Measurements from ENCODE around the gene DTX3. TPM values are rescaled to one million over a fixed set of nuclear protein-coding genes. Genes with fewer than 3 reads are reported as not detected.

The DTX3 gene
- total RNA-seq, 1 donor from 2014 or later = 56.4 TPM

DNA sequence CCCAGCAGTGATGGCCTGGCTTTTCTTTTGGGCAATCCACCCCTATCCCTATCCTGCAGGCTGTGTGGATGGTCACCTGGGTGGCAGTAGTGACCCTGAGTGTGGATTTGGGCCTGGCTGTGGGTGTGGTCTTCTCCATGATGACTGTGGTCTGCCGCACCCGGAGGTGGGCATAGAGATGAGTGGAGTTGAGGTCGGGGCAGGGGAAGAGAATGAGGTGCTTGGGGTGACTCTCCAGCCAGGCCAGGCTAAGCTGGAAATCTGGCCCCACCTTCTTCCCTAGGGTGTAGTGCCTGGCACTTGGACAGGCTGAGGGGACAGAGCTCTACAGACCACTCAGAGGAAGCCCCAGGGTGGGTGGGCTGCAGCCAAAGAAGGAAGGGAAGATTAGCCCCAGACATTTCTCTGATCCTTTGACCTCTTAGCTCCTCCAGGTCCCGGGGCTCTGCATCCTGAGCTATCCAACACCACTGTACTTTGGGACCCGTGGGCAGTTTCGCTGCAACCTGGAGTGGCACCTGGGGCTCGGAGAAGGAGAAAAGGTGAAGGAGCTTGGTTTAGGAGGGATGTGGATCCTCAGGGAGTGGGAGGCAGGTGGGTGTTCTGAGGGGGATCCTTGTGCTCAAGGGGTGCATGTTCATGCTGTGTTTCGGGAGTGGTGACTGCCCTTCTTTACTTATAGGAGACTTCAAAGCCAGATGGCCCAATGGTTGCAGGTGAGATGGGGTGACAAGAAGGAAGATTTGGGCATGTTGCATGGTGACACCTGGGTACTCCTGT is 20.0 kb downstream of the DTX3 start:
- TF ChIP-seq, protein P1, sequence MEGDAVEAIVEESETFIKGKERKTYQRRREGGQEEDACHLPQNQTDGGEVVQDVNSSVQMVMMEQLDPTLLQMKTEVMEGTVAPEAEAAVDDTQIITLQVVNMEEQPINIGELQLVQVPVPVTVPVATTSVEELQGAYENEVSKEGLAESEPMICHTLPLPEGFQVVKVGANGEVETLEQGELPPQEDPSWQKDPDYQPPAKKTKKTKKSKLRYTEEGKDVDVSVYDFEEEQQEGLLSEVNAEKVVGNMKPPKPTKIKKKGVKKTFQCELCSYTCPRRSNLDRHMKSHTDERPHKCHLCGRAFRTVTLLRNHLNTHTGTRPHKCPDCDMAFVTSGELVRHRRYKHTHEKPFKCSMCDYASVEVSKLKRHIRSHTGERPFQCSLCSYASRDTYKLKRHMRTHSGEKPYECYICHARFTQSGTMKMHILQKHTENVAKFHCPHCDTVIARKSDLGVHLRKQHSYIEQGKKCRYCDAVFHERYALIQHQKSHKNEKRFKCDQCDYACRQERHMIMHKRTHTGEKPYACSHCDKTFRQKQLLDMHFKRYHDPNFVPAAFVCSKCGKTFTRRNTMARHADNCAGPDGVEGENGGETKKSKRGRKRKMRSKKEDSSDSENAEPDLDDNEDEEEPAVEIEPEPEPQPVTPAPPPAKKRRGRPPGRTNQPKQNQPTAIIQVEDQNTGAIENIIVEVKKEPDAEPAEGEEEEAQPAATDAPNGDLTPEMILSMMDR (IDR thresholded peaks at IDR 0.05) = no peak
- TF ChIP-seq EZH2 (IDR thresholded peaks at IDR 0.05) (no peak), EZH2phosphoT487 (IDR thresholded peaks at IDR 0.05) (no peak)
- Mint-ChIP-seq H3K27me3 (ENCODE audit: insufficient read depth, low read depth) (peaks cover 44% of the 10 kb centered on the region), H3K36me3 (peaks cover 11% of the 10 kb centered on the region), H3K27ac (no peak overlapping the region), H3K4me1 (peaks cover 17% of the 10 kb centered on the region), H3K4me3 (no peak overlapping the region), H3K9me3 (peaks cover 4% of the 10 kb centered on the region)
- Histone ChIP-seq H3K9me3 (ENCODE audit: low read depth) (no peaks in the 10 kb centered on the region), H3K79me2 (ENCODE audit: low read depth) (no peaks in the 10 kb centered on the region), H2AFZ (replicated peaks) (no peak overlapping the region), H3K27me3 (peaks cover 100% of the 10 kb centered on the region), H3K27ac (no peak overlapping the region), H3K4me3 (no peak overlapping the region), H3K4me2 (no peak overlapping the region), H3F3A (ENCODE audit: low read depth) (no peaks in the 10 kb centered on the region), H3K36me3 (no peaks in the 10 kb centered on the region), H3K4me1 (peaks cover 9% of the 10 kb centered on the region), H3K9ac (no peak overlapping the region), H4K20me1 (ENCODE audit: low read depth) (peaks cover 33% of the 10 kb centered on the region)
- DNase-seq (ENCODE audit: low spot score) = no peak

DNA sequence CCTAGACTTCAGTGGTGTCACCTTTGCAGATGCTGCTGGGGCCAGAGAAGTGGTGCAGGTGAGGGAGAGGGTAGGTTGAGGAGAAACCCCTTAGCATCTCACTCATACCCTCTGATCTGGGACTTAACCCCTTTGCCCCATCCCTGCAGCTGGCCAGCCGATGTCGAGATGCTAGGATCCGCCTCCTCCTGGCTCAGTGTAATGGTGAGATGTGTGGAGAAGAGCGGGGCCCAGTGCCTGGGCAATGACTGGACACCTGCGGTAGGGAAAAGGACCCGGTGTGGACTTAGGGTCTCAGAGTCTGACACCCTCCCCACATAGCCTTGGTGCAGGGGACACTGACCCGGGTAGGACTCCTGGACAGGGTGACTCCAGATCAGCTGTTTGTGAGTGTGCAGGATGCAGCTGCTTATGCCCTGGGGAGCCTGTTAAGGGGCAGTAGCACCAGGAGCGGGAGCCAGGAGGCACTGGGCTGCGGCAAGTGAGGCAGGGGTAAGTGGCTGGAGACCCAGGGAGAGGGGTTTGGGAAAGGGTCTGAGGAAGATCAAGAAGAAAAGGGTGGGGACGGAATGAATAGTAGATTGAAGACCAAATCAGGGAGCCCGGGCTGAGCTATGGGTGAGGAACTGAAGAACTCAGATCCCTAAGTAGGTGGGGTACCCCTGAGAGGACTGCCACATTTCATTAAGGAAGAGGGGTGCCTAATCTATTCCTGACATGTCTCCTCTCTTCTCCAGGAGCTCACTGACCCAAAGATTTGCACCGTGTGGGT is 20.8 kb downstream of the DTX3 start:
- H3K36me3 ChIP-seq = no peaks in the 10 kb centered on the region
- TF ChIP-seq EZH2 (IDR thresholded peaks at IDR 0.05) (no peak), EZH2phosphoT487 (IDR thresholded peaks at IDR 0.05) (no peak)
- TF ChIP-seq, protein P1 (IDR thresholded peaks at IDR 0.05) = no peak

DNA sequence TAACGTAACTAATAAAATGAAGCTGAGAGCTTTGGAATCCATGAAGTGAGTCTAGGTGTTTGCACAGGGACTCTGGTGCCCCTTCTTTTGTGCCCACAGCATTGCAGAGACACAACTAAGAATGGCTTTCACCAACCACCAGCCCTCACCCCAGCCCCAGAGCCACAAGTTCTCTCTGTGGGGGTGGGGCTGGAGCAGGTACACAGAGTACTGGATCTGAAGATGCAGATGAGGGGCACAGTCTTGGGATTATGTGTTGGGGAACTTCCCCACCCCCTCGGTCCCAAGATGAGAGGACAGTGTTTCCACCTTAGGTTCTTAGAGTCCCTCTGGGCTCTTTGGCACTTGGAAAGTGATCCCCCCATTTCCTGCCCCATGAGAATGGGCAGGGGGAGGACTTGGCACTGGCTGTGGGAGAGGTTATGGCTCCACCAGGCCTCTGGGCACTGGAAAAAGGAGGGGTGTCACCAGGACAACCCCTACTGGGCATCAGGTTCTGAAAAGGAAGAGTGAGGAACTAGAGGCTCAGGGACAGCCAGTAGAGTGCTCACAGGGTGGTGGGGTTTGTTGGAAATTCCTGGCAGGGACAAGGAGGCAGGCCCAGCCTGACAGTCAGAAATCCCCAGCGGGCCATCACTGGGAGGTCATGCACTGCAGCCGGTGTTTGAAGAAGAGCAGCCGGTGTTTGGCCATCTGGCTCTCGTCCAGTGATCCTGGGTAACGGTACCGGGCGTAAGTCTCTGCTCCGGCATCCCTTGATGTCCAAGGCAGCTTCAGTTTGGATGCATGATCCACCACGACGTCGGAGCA is 21.7 kb downstream of the DTX3 start:
- no peak overlapping the region for H3K9ac ChIP-seq
- H3K36me3 ChIP-seq = no peaks in the 10 kb centered on the region
- no peak overlapping the region for H3K27ac ChIP-seq
- Mint-ChIP-seq H3K4me3 (no peak overlapping the region), H3K36me3 (peaks cover 9% of the 10 kb centered on the region), H3K27ac (peak overlapping the region; percentile 50), H3K27me3 (ENCODE audit: insufficient read depth, low read depth) (peaks cover 37% of the 10 kb centered on the region), H3K9me3 (peaks cover 4% of the 10 kb centered on the region), H3K4me1 (peaks cover 11% of the 10 kb centered on the region)
- H2AFZ ChIP-seq (replicated peaks) = no peak overlapping the region
- no peak for DNase-seq (ENCODE audit: low spot score)
- H4K20me1 ChIP-seq (ENCODE audit: low read depth) = peaks cover 27% of the 10 kb centered on the region
- TF ChIP-seq EZH2phosphoT487 (IDR thresholded peaks at IDR 0.05) (no peak), EZH2 (IDR thresholded peaks at IDR 0.05) (no peak)
- TF ChIP-seq, protein P1 (IDR thresholded peaks at IDR 0.05) = no peak
- no peaks in the 10 kb centered on the region for H3K79me2 ChIP-seq (ENCODE audit: low read depth)
- no peak overlapping the region for H3K4me2 ChIP-seq
- no peaks in the 10 kb centered on the region for H3K9me3 ChIP-seq (ENCODE audit: low read depth)
- H3F3A ChIP-seq (ENCODE audit: low read depth) = no peaks in the 10 kb centered on the region
- H3K4me3 ChIP-seq = no peak overlapping the region
- peaks cover 4% of the 10 kb centered on the region for H3K4me1 ChIP-seq
- H3K27me3 ChIP-seq = peaks cover 100% of the 10 kb centered on the region

More for the DNA sequence above, 20.8 kb downstream of the DTX3 start:
- H3K9me3 Mint-ChIP-seq = peaks cover 4% of the 10 kb centered on the region
- Histone ChIP-seq H3K79me2 (ENCODE audit: low read depth) (no peaks in the 10 kb centered on the region), H3K27me3 (peaks cover 100% of the 10 kb centered on the region), H3K4me2 (no peak overlapping the region), H3K9me3 (ENCODE audit: low read depth) (no peaks in the 10 kb centered on the region), H3K27ac (no peak overlapping the region), H3K4me1 (peaks cover 8% of the 10 kb centered on the region), H3F3A (ENCODE audit: low read depth) (no peaks in the 10 kb centered on the region), H4K20me1 (ENCODE audit: low read depth) (peaks cover 27% of the 10 kb centered on the region), H3K9ac (no peak overlapping the region), H2AFZ (replicated peaks) (no peak overlapping the region), H3K4me3 (no peak overlapping the region)
- no peak for DNase-seq (ENCODE audit: low spot score)
- H3K4me3 Mint-ChIP-seq = peak overlapping the region; percentile 52
- H3K27ac Mint-ChIP-seq = peak overlapping the region; percentile 50
- peaks cover 39% of the 10 kb centered on the region for H3K27me3 Mint-ChIP-seq (ENCODE audit: insufficient read depth, low read depth)
- peaks cover 13% of the 10 kb centered on the region for H3K4me1 Mint-ChIP-seq
- peaks cover 10% of the 10 kb centered on the region for H3K36me3 Mint-ChIP-seq
